PC-3 (cell line): ENCODE measurements around the gene RAD9A.

Experiments used
- CTCF ChIP-seq: fragments of 300-600 bp; sonication (generic); conservative IDR thresholded peaks from 2 replicates; pipeline ENCODE4 v1.5.1; 2017; ENCODE audit warnings: antibody characterized with exemption, low read depth, mild to moderate bottlenecking, low read length
- EZH2 ChIP-seq: fragments of 300-600 bp; sonication (generic); IDR thresholded peaks from one replicate; pipeline ENCODE4 v1.6.1; 2017; ENCODE audit warnings: antibody characterized with exemption, mild to moderate bottlenecking, low read length; ENCODE audit not compliant: unreplicated experiment

- no peak for TF ChIP-seq CTCF
- TF ChIP-seq EZH2, result no peak
Observed at GRCh38 chr11:67370351-67371076, 21.3 kb upstream of the RAD9A start.
